KOPT-K1 (cell line): ENCODE data around the gene GRAMD1B.

Experiments used
- H3K27ac ChIP-seq: fragments of 200-600 bp; sonication (generic); 2 replicates; pipeline ENCODE4 v1.5.1; 2016; ENCODE audit warnings: antibody characterized with exemption, mild to moderate bottlenecking, low read depth, low read length; ENCODE audit not compliant: poor library complexity, severe bottlenecking
- H3K36me3 ChIP-seq: fragments of 200-600 bp; sonication (generic); 2 replicates; pipeline ENCODE4 v1.5.1; 2017; ENCODE audit warnings: antibody characterized with exemption, mild to moderate bottlenecking, low read length, moderate library complexity; ENCODE audit not compliant: insufficient read depth
- H3K9me3 ChIP-seq: fragments of 200-600 bp; sonication (generic); 2 replicates; pipeline ENCODE4 v1.5.1; 2017; ENCODE audit warnings: antibody characterized with exemption, low read length, mild to moderate bottlenecking; ENCODE audit not compliant: insufficient read depth, poor library complexity, severe bottlenecking

GRAMD1B gene

GRCh38 chr11:123473941-123474677 is 44.0 kb downstream of the GRAMD1B start:
- Histone ChIP-seq H3K36me3 (no peaks in the 10 kb centered on the region), H3K27ac (no peak overlapping the region), H3K9me3 (no peaks in the 10 kb centered on the region)

- Histone ChIP-seq H3K27ac (no peak overlapping the region), H3K36me3 (no peaks in the 10 kb centered on the region), H3K9me3 (no peaks in the 10 kb centered on the region)
Measured at GRCh38 chr11:123474994-123475393, 44.9 kb downstream of the GRAMD1B start.

- H3K9me3 ChIP-seq = no peaks in the 10 kb centered on the region
- no peaks in the 10 kb centered on the region for H3K36me3 ChIP-seq
- H3K27ac ChIP-seq = no peak overlapping the region
Measured at GRCh38 chr11:123475469-123475868, 45.4 kb downstream of the GRAMD1B start.

DNA sequence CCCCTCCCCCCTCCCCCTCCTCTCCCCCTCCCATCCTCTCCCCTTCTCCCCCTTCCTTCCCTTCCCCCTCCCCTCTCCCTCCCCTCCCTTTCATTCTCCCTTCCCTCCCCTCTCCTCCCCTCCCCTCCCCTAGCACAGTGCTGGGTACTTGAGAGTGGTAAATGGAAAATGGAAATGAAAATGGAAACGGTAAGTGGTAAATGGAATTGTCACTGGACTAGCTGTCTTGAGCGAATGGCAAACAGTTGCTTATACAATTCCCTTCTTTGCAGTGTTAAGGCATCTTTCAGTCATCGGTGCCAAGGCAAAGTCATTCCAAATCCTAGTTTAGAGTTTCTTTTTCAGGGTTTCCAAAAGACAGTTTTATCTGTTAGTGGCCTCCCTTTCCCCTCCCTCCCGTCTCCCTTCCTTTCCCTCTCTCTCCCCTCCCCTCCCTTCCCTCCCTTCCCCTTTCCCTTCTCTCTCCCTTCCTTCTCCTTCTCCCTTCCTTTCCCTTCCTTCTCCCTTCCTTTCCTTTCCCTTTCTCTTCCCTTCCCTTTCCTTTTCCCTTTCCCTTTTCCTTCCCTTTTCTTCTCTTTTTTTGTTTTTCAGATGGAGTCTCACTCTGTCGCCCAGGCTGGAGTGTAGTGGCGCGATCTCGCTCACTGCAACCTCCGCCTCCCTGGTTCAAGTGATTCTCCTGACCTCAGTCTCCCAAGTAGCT is 47.3 kb downstream of the GRAMD1B start:
- H3K9me3 ChIP-seq = no peaks in the 10 kb centered on the region
- H3K36me3 ChIP-seq = no peaks in the 10 kb centered on the region
- no peak overlapping the region for H3K27ac ChIP-seq

DNA sequence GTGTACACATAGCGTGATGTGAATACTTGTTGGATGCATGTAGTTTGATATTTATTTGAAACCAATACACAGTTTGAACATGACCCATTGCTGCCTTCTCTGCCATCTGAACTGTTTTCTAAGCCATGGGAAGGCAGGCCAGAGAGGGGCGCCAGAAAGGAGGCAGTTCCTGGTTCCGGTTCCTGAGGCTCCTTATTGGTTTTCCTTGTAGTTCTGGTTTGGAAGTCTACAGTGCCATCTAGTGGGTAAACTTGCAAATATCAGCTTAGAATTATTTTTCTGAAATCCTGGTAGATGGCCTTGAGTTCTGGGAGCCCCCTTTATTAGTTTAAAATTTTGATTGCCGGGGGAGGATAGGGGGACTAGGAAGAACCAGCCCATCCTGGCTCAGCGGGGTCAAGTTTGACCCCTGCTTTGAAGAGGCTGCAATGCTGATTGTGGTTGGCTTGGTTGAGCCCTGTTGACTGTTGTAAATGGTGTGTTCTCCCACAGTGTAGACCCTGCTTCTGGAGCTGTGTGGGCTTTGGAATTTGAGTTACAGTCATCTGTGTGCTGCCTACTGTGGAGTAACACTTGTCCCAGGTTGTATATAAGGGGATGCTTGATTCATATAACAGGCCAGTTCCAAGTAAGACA is 48.4 kb downstream of the GRAMD1B start:
- H3K27ac ChIP-seq = no peak overlapping the region
- no peaks in the 10 kb centered on the region for H3K9me3 ChIP-seq
- no peaks in the 10 kb centered on the region for H3K36me3 ChIP-seq

- no peaks in the 10 kb centered on the region for H3K36me3 ChIP-seq
- no peak overlapping the region for H3K27ac ChIP-seq
- H3K9me3 ChIP-seq = no peaks in the 10 kb centered on the region
Measured at GRCh38 chr11:123479048-123479837, 49.2 kb downstream of the GRAMD1B start.

- no peaks in the 10 kb centered on the region for H3K9me3 ChIP-seq
- no peak overlapping the region for H3K27ac ChIP-seq
Measured at GRCh38 chr11:123480290-123480815, 50.3 kb downstream of the GRAMD1B start.

GRCh38 chr11:123480882-123481281 is 50.8 kb downstream of the GRAMD1B start:
- Histone ChIP-seq H3K36me3 (no peaks in the 10 kb centered on the region), H3K27ac (no peak overlapping the region)

More at GRCh38 chr11:123480290-123480815, 50.3 kb downstream of the GRAMD1B start:
- H3K36me3 ChIP-seq = no peaks in the 10 kb centered on the region

DNA sequence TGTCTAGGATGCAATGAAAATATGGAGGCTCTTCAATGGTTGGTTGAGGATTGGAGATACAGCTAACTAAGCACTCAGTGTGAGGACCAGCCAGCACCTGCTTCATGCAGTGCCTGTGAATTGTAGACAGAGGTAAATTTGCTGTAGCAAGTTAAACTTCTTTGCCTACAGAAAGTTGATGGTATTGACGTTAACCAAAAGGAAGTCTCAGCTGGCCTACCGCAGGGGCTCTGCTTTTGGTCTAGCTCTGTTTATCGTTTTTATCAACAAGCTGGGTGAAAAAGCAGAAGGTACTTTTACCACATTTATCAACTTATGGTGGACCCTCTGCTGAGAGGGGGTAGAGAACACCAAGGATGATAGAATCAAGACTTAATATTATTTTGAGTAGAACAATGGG is 51.6 kb downstream of the GRAMD1B start:
- Histone ChIP-seq H3K36me3 (no peaks in the 10 kb centered on the region), H3K27ac (no peak overlapping the region)

More at GRCh38 chr11:123480882-123481281, 50.8 kb downstream of the GRAMD1B start:
- no peaks in the 10 kb centered on the region for H3K9me3 ChIP-seq

DNA sequence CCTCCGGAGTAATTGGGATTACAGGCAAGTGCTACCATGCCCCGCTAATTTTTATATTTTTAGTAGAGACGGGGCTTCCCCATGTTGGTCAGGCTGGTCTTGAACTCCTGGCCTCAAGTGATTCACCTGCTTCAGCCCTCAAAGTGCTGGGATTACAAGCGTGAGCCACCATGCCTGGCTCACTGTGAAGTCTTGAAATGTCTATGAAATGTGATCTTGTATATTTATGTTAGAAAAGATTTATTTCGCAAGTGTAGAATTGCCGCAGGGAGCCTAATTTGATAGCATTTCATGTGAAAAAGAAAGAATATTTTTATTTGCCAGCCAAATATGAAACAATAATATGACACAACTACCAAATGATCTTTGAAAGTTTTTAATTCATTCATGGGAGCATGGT is 52.1 kb downstream of the GRAMD1B start:
- H3K9me3 ChIP-seq = no peaks in the 10 kb centered on the region
- no peaks in the 10 kb centered on the region for H3K36me3 ChIP-seq
- H3K27ac ChIP-seq = no peak overlapping the region

More for the DNA sequence above, 51.6 kb downstream of the GRAMD1B start:
- H3K9me3 ChIP-seq = no peaks in the 10 kb centered on the region

DNA sequence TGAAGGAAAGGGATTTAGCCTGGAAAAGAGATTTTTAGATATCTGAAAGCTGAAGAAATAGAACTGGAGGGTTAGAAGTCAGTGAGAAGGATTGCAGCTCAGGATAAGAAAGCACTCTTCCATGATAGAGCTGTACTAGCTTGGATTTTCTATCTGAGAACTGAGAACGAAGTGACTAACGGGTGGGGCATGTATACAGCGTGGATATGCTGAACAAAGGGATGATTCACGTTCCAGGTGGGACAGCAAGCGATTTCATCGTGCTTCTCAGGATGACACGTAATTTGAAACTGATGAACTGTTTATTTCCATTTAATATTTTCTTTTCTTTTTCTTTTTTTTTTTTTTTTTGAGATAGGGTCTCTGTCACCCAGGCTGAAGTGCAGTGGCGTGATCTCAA is 53.0 kb downstream of the GRAMD1B start:
- H3K27ac ChIP-seq = no peak overlapping the region
- H3K36me3 ChIP-seq = no peaks in the 10 kb centered on the region
- no peaks in the 10 kb centered on the region for H3K9me3 ChIP-seq

- Histone ChIP-seq H3K36me3 (no peaks in the 10 kb centered on the region), H3K27ac (no peak overlapping the region), H3K9me3 (no peaks in the 10 kb centered on the region)
Measured at GRCh38 chr11:123483466-123483865, 53.4 kb downstream of the GRAMD1B start.

GRCh38 chr11:123484448-123484847 is 54.4 kb downstream of the GRAMD1B start:
- Histone ChIP-seq H3K27ac (no peak overlapping the region), H3K9me3 (no peaks in the 10 kb centered on the region), H3K36me3 (no peaks in the 10 kb centered on the region)

DNA sequence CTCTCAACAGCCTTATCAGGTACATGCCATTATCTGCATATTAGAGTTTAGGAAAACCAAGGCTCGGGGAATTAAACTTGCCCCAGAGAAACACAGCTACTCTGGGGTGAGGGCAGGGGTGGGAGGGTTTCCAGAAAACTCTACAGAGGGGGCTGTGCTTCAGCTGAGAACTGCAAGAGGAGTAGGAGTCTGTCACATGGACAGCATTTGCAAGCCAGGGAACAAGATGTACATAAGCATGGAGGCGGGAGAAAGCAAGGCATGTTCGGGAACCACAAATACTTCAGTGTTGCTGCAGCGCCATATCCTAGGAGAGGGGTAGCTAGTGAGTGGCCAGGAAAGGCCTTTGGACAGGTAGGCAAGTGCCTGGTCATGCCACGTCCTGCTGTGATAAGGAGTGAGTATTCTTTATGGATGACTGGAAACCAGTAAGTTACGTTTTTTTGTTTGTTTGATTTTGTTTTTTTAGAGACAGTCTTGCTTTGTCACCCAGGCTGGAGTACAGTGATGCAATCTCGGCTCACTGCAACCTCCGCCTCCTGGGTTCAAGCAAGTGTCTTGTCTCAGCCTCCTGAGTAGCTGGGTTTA is 57.2 kb downstream of the GRAMD1B start:
- no peaks in the 10 kb centered on the region for H3K9me3 ChIP-seq
- H3K36me3 ChIP-seq = no peaks in the 10 kb centered on the region
- no peak overlapping the region for H3K27ac ChIP-seq
